Activated naive CD8-positive, alpha-beta T cell treated with anti-CD3 and anti-CD28 coated beads for 36 hours (primary cell): ENCODE data around the gene RMRP. TPM values are rescaled to one million over a fixed set of nuclear protein-coding genes. Genes with fewer than 3 reads are reported as not detected.
A peak's percentile ranks its signal among the peaks of the same experiment; 100 is the strongest.

Experiments
- DNase-seq: peaks from one replicate; pipeline ENCODE4 v3.0.0; 2021
- H3K27ac Mint-ChIP-seq: one replicate; pipeline ENCODE4 v1.8.0; 2022; ENCODE audit warnings: mild to moderate bottlenecking, moderate library complexity, mixed read lengths
- H3K27me3 Mint-ChIP-seq: one replicate; pipeline ENCODE4 v1.8.0; 2022; ENCODE audit warnings: mild to moderate bottlenecking, mixed read lengths
- H3K36me3 Mint-ChIP-seq: one replicate; pipeline ENCODE4 v1.8.0; 2021; ENCODE audit warnings: mild to moderate bottlenecking, mixed read lengths
- H3K4me1 Mint-ChIP-seq: one replicate; pipeline ENCODE4 v1.8.0; 2021; ENCODE audit warnings: mixed read lengths
- H3K4me3 Mint-ChIP-seq: one replicate; pipeline ENCODE4 v1.8.0; 2022; ENCODE audit warnings: mild to moderate bottlenecking, moderate library complexity, mixed read lengths
- H3K9me3 Mint-ChIP-seq: one replicate; pipeline ENCODE4 v1.8.0; 2022; ENCODE audit warnings: mixed read lengths
- total RNA-seq, 2 experiments: library from RNA; stranded (reverse); gene quantifications; one replicate each; pipeline ENCODE4 v1.2.3, GENCODE V29; 2021

The RMRP gene
- over 10,000 TPM in 1 of 2 experiments, 1,000 to 10,000 TPM in 1; 8,498 to 10,099 TPM for total RNA-seq

GRCh38 chr9:35657546-35658136, at the start of gene RMRP:
Gene RMRP (minus strand): TSS chr9:35658019.
- H3K27me3 Mint-ChIP-seq, result peaks cover 4% of the 10 kb centered on the region
- peaks cover 3% of the 10 kb centered on the region for H3K9me3 Mint-ChIP-seq
- H3K27ac Mint-ChIP-seq, result peak within 1 kb of the TSS; percentile 98
- peak within 1 kb of the TSS; percentile 86 for H3K4me3 Mint-ChIP-seq
- peaks cover 30% of the 10 kb centered on the region for H3K36me3 Mint-ChIP-seq
- peaks cover 63% of the 10 kb centered on the region for H3K4me1 Mint-ChIP-seq
- peak; percentile 95 for DNase-seq

GRCh38 chr9:35706951-35707350, 49.1 kb upstream of the RMRP start:
- H3K36me3 Mint-ChIP-seq, result peaks cover 33% of the 10 kb centered on the region
- no peaks in the 10 kb centered on the region for H3K9me3 Mint-ChIP-seq

GRCh38 chr9:35705836-35706430, 48.1 kb upstream of the RMRP start:
- peaks cover 30% of the 10 kb centered on the region for H3K36me3 Mint-ChIP-seq
- no peaks in the 10 kb centered on the region for H3K27me3 Mint-ChIP-seq
- no peak overlapping the region for H3K4me3 Mint-ChIP-seq
- DNase-seq, result no peak
- no peaks in the 10 kb centered on the region for H3K9me3 Mint-ChIP-seq
- no peak overlapping the region for H3K27ac Mint-ChIP-seq
- H3K4me1 Mint-ChIP-seq, result no peaks in the 10 kb centered on the region

More at GRCh38 chr9:35706951-35707350, 49.1 kb upstream of the RMRP start:
- H3K4me3 Mint-ChIP-seq, result no peak overlapping the region
- no peak for DNase-seq
- H3K27ac Mint-ChIP-seq, result no peak overlapping the region
- H3K27me3 Mint-ChIP-seq, result no peaks in the 10 kb centered on the region
- no peaks in the 10 kb centered on the region for H3K4me1 Mint-ChIP-seq

GRCh38 chr9:35705372-35705771, 47.6 kb upstream of the RMRP start:
- H3K4me3 Mint-ChIP-seq, result no peak overlapping the region
- peaks cover 25% of the 10 kb centered on the region for H3K36me3 Mint-ChIP-seq
- no peak for DNase-seq
- H3K9me3 Mint-ChIP-seq, result no peaks in the 10 kb centered on the region
- H3K4me1 Mint-ChIP-seq, result no peaks in the 10 kb centered on the region
- no peak overlapping the region for H3K27ac Mint-ChIP-seq
- H3K27me3 Mint-ChIP-seq, result no peaks in the 10 kb centered on the region

GRCh38 chr9:35703906-35704672, 46.3 kb upstream of the RMRP start:
- H3K9me3 Mint-ChIP-seq, result no peaks in the 10 kb centered on the region
- no peaks in the 10 kb centered on the region for H3K27me3 Mint-ChIP-seq
- no peak overlapping the region for H3K27ac Mint-ChIP-seq
- no peak overlapping the region for H3K4me3 Mint-ChIP-seq
- H3K36me3 Mint-ChIP-seq, result peaks cover 20% of the 10 kb centered on the region
- DNase-seq, result no peak
- no peaks in the 10 kb centered on the region for H3K4me1 Mint-ChIP-seq

- Mint-ChIP-seq H3K27ac (no peak overlapping the region), H3K4me3 (no peak overlapping the region), H3K4me1 (no peaks in the 10 kb centered on the region), H3K36me3 (peaks cover 18% of the 10 kb centered on the region), H3K27me3 (no peaks in the 10 kb centered on the region), H3K9me3 (no peaks in the 10 kb centered on the region)
- DNase-seq, result no peak
These were observed 44.9 kb upstream of the RMRP start for GRCh38 chr9:35702696-35703095.

GRCh38 chr9:35700942-35701341, 43.1 kb upstream of the RMRP start:
- Mint-ChIP-seq H3K9me3 (no peaks in the 10 kb centered on the region), H3K4me1 (peaks cover 5% of the 10 kb centered on the region), H3K36me3 (peaks cover 20% of the 10 kb centered on the region), H3K27ac (no peak overlapping the region), H3K27me3 (no peaks in the 10 kb centered on the region), H3K4me3 (no peak overlapping the region)
- no peak for DNase-seq

- DNase-seq, result no peak
- Mint-ChIP-seq H3K4me3 (no peak overlapping the region), H3K4me1 (peaks cover 5% of the 10 kb centered on the region), H3K27me3 (no peaks in the 10 kb centered on the region), H3K9me3 (no peaks in the 10 kb centered on the region), H3K36me3 (peaks cover 18% of the 10 kb centered on the region), H3K27ac (no peak overlapping the region)
These were observed 42.2 kb upstream of the RMRP start for GRCh38 chr9:35700031-35700430.

- Mint-ChIP-seq H3K9me3 (no peaks in the 10 kb centered on the region), H3K4me3 (no peak overlapping the region), H3K4me1 (peaks cover 5% of the 10 kb centered on the region), H3K27me3 (no peaks in the 10 kb centered on the region), H3K27ac (no peak overlapping the region), H3K36me3 (peaks cover 16% of the 10 kb centered on the region)
- no peak for DNase-seq
These were observed 40.4 kb upstream of the RMRP start for GRCh38 chr9:35698231-35698630.

- H3K27me3 Mint-ChIP-seq, result no peaks in the 10 kb centered on the region
- no peaks in the 10 kb centered on the region for H3K9me3 Mint-ChIP-seq
- DNase-seq, result no peak
- H3K36me3 Mint-ChIP-seq, result peaks cover 10% of the 10 kb centered on the region
- no peak overlapping the region for H3K4me3 Mint-ChIP-seq
- H3K4me1 Mint-ChIP-seq, result peaks cover 5% of the 10 kb centered on the region
- no peak overlapping the region for H3K27ac Mint-ChIP-seq
These were observed 39.7 kb upstream of the RMRP start for GRCh38 chr9:35697486-35697885.

- H3K27me3 Mint-ChIP-seq, result no peaks in the 10 kb centered on the region
- no peak overlapping the region for H3K4me3 Mint-ChIP-seq
- H3K9me3 Mint-ChIP-seq, result no peaks in the 10 kb centered on the region
- H3K27ac Mint-ChIP-seq, result no peak overlapping the region
- H3K36me3 Mint-ChIP-seq, result peaks cover 10% of the 10 kb centered on the region
- DNase-seq, result peak; percentile 47
- peaks cover 5% of the 10 kb centered on the region for H3K4me1 Mint-ChIP-seq
These were observed 38.8 kb upstream of the RMRP start for GRCh38 chr9:35696520-35697215.

GRCh38 chr9:35695943-35696401, 38.2 kb upstream of the RMRP start:
- no peaks in the 10 kb centered on the region for H3K27me3 Mint-ChIP-seq
- H3K4me3 Mint-ChIP-seq, result no peak overlapping the region
- no peak overlapping the region for H3K27ac Mint-ChIP-seq
- peaks cover 10% of the 10 kb centered on the region for H3K36me3 Mint-ChIP-seq
- no peak for DNase-seq
- peaks cover 5% of the 10 kb centered on the region for H3K4me1 Mint-ChIP-seq
- H3K9me3 Mint-ChIP-seq, result no peaks in the 10 kb centered on the region

- Mint-ChIP-seq H3K9me3 (no peaks in the 10 kb centered on the region), H3K27ac (peak overlapping the region; percentile 2), H3K27me3 (no peaks in the 10 kb centered on the region), H3K4me1 (peaks cover 20% of the 10 kb centered on the region), H3K36me3 (peaks cover 6% of the 10 kb centered on the region), H3K4me3 (peak overlapping the region; percentile 82)
- DNase-seq, result no peak
These were observed 34.0 kb upstream of the RMRP start for GRCh38 chr9:35691757-35692301.

GRCh38 chr9:35691334-35691650, 33.5 kb upstream of the RMRP start:
- no peaks in the 10 kb centered on the region for H3K9me3 Mint-ChIP-seq
- H3K27me3 Mint-ChIP-seq, result no peaks in the 10 kb centered on the region
- peak overlapping the region; percentile 74 for H3K27ac Mint-ChIP-seq
- peaks cover 16% of the 10 kb centered on the region for H3K4me1 Mint-ChIP-seq
- DNase-seq, result no peak
- peaks cover 1% of the 10 kb centered on the region for H3K36me3 Mint-ChIP-seq
- H3K4me3 Mint-ChIP-seq, result peak overlapping the region; percentile 82
